AG04450 (cell line): ENCODE results near the gene RHOA. TPM values are rescaled to one million over a fixed set of nuclear protein-coding genes. Genes with fewer than 3 reads are reported as not detected.
"Not testable (repeated sequence)": the region's sequence is repeated elsewhere in the genome, so short reads cannot be mapped to it uniquely, and the experiment has no call there.

ENCODE experiments used
- CTCF ChIA-PET: fragments of 300-600, 350-600 bp; formaldehyde crosslinking; extraction: SDS; loops from one replicate; lab custom pipeline; 2022; ENCODE audit warnings: antibody characterized with exemption, inconsistent platforms; lab: Charles Lee
- POLR2A ChIA-PET: fragments of 350-600 bp; formaldehyde crosslinking; extraction: SDS; loops from one replicate; lab custom pipeline; 2021; ENCODE audit warnings: antibody characterized with exemption, inconsistent platforms; lab: Yijun Ruan, JAX
- DNase-seq: peaks from one replicate; pipeline ENCODE4 v3.0.0-alpha.2; 2011; ENCODE audit warnings: low read depth, low spot score
- H3K27ac ChIP-seq: one replicate; pipeline ENCODE4 v1.5.1; 2012; ENCODE audit warnings: low read depth, low read length, control low read depth
- H3K27me3 ChIP-seq: one replicate; pipeline ENCODE4 v1.6.0; 2012; ENCODE audit warnings: low read length; ENCODE audit not compliant: control insufficient read depth, insufficient read depth
- H3K4me3 ChIP-seq: 2 replicates; pipeline ENCODE4 v1.5.1; 2011; ENCODE audit warnings: mild to moderate bottlenecking, low read depth, low read length, control low read depth
- H3K9me3 ChIP-seq: 2 replicates; pipeline ENCODE4 v1.5.1; 2012; ENCODE audit warnings: low read length; ENCODE audit not compliant: control insufficient read depth, insufficient read depth
- polyA plus RNA-seq: library from polyadenylated mRNA; depleted of rRNA; stranded (reverse); fragments of >200 nt; gene quantifications from 2 replicates; pipeline ENCODE4 v1.2.3, GENCODE V29; 2011
- TF ChIP-seq, protein P1 (sequence below): IDR thresholded peaks from 2 replicates; pipeline ENCODE4 v1.5.1; 2011; ENCODE audit warnings: low read depth, low read length, control low read depth, inconsistent platforms

Gene RHOA
- polyA plus RNA-seq, 1 experiment = 505 TPM

- Histone ChIP-seq H3K4me3 (no peak overlapping the region), H3K27me3 (no peaks in the 10 kb centered on the region), H3K9me3 (no peaks in the 10 kb centered on the region; the same call in 1 of the 2 replicates), H3K27ac (no peak overlapping the region)
- ChIA-PET POLR2A (no interaction called here), CTCF (interaction anchor here (1.8 kb wide), 1 partner anchor 115 kb away, joined by 7 read pairs; no protein-coding TSS in a partner anchor)
- DNase-seq = no peak
- TF ChIP-seq, protein P1, sequence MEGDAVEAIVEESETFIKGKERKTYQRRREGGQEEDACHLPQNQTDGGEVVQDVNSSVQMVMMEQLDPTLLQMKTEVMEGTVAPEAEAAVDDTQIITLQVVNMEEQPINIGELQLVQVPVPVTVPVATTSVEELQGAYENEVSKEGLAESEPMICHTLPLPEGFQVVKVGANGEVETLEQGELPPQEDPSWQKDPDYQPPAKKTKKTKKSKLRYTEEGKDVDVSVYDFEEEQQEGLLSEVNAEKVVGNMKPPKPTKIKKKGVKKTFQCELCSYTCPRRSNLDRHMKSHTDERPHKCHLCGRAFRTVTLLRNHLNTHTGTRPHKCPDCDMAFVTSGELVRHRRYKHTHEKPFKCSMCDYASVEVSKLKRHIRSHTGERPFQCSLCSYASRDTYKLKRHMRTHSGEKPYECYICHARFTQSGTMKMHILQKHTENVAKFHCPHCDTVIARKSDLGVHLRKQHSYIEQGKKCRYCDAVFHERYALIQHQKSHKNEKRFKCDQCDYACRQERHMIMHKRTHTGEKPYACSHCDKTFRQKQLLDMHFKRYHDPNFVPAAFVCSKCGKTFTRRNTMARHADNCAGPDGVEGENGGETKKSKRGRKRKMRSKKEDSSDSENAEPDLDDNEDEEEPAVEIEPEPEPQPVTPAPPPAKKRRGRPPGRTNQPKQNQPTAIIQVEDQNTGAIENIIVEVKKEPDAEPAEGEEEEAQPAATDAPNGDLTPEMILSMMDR = no peak
Observed at GRCh38 chr3:49333916-49334633, 77.7 kb downstream of the RHOA start.

- Histone ChIP-seq H3K9me3 (no peaks in the 10 kb centered on the region; the same call in 1 of the 2 replicates), H3K27me3 (no peaks in the 10 kb centered on the region), H3K27ac (no peak overlapping the region), H3K4me3 (no peak overlapping the region)
- POLR2A ChIA-PET = interaction anchor here (0.6 kb wide), 2 partner anchors 15 to 340 kb away, joined by 3 read pairs; no protein-coding TSS in a partner anchor
- DNase-seq = no peak
- TF ChIP-seq, protein P1 = no peak
- CTCF ChIA-PET = interaction anchor here (1.8 kb wide), 1 partner anchor 116 kb away, joined by 7 read pairs; no protein-coding TSS in a partner anchor
Observed at GRCh38 chr3:49333091-49333490, 78.7 kb downstream of the RHOA start.

DNA sequence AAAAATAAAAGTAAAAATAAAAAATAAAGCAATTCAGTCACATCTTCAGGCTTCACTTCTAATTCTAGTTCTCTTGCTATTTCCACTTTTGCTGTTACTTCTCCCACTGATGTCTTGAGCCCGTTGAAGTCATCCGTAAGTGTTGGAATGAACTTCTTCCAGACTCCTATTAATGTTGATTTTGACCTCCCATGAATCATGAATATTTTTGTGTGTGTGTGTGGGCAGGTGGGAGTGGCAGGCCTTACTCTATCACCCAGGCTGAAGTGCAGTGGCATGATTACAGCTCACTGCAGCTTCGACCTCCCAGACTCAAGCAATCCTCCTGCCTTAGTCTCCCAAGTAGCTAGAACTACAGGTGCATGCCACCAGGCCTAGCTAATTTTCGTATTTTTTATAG, 82.6 kb downstream of the RHOA start:
- Histone ChIP-seq H3K4me3 (no peak overlapping the region), H3K27ac (no peak overlapping the region), H3K9me3 (no peaks in the 10 kb centered on the region; the same call in 1 of the 2 replicates), H3K27me3 (no peaks in the 10 kb centered on the region)
- no peak for DNase-seq
- TF ChIP-seq, protein P1 = no peak
- POLR2A ChIA-PET = no interaction called here
- CTCF ChIA-PET = no interaction called here

DNA sequence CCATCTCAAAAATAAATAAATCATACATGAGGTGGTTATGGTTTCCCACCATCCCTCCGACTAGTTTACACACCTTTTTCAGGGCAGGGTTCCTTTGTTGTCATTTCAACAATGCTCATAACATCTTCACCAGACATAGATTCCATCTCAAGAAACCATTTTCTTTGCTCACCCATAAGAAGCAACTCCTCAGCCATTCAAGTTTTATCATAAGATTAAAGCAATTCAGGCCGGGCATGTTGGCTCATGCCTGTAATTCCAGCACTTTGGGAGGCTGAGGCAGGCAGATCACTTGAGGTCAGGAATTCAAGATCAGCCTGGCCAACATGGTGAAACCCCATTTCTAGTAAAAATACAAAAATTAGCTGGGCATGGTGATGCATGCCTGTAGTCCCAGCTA, 83.4 kb downstream of the RHOA start:
- H3K9me3 ChIP-seq, CTCF ChIA-PET, H3K27ac ChIP-seq, DNase-seq, POLR2A ChIA-PET, H3K4me3 ChIP-seq, H3K27me3 ChIP-seq: not testable (repeated sequence)

GRCh38 chr3:49327485-49327884, 84.3 kb downstream of the RHOA start:
- ChIA-PET POLR2A (no interaction called here), CTCF (interaction anchor here (1.0 kb wide), 1 partner anchor 12 kb away, joined by 3 read pairs; no protein-coding TSS in a partner anchor)
- Histone ChIP-seq H3K9me3 (no peaks in the 10 kb centered on the region; the same call in 1 of the 2 replicates), H3K27me3 (no peaks in the 10 kb centered on the region), H3K4me3 (no peak overlapping the region), H3K27ac (no peak overlapping the region)
- TF ChIP-seq, protein P1 = peak; percentile 28; the same call in 1 of the 2 replicates
- DNase-seq = no peak
